Measurements from ENCODE around the gene WEE2. TPM values are rescaled to one million over a fixed set of nuclear protein-coding genes. Genes with fewer than 3 reads are reported as not detected.

WEE2 gene
- total RNA-seq, 1 donor from 2014 or later: not detected

DNA sequence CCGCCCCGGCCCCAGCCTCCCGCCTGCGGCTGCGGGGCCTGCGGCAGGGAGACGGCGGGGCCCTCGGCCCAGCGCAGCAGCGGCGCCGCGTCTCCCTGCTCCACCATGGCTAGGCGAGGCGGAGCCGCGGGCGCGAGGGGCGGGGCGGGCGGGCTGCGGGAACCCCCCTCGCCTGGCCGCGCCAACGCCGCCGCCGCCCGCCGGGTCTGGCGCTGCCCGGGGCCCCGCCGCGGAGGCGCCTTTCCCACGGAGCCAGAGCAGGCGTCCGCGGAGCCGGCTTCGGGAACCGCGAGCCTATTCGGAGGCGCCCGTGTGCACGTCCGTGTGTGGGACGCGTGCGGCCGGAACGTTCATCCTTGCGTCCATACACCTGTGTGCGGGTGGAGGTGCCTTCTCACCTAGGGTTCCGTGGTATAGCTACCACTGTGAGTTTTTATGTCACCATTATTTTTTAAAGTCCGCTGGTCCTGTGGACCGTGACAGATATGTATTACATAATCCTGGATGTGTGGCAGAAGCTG lies 6.0 kb upstream of the WEE2 start, which contains the start of gene DENND11:
DENND11 (minus strand) TSS at position 120 of the 521 bp plus-strand sequence; CDS start at position 107, 13 bp downstream.
- no peak for FAIRE-seq
- no peak for DNase-seq (ENCODE audit: low read depth)
- peak within 1 kb of the TSS; percentile 64 for H3K4me3 ChIP-seq (ENCODE audit: low read depth, low read length)
- no peaks in the 10 kb centered on the region for H3K27me3 ChIP-seq (ENCODE audit: control insufficient read depth, insufficient read depth, low read length)
- TF ChIP-seq, protein P1, sequence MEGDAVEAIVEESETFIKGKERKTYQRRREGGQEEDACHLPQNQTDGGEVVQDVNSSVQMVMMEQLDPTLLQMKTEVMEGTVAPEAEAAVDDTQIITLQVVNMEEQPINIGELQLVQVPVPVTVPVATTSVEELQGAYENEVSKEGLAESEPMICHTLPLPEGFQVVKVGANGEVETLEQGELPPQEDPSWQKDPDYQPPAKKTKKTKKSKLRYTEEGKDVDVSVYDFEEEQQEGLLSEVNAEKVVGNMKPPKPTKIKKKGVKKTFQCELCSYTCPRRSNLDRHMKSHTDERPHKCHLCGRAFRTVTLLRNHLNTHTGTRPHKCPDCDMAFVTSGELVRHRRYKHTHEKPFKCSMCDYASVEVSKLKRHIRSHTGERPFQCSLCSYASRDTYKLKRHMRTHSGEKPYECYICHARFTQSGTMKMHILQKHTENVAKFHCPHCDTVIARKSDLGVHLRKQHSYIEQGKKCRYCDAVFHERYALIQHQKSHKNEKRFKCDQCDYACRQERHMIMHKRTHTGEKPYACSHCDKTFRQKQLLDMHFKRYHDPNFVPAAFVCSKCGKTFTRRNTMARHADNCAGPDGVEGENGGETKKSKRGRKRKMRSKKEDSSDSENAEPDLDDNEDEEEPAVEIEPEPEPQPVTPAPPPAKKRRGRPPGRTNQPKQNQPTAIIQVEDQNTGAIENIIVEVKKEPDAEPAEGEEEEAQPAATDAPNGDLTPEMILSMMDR (IDR thresholded peaks at IDR 0.05; ENCODE audit: insufficient read depth, low read length, severe bottlenecking): no peak
- H3K36me3 ChIP-seq (ENCODE audit: control insufficient read depth, insufficient read depth, low read length): no peaks in the 10 kb centered on the region

DNA sequence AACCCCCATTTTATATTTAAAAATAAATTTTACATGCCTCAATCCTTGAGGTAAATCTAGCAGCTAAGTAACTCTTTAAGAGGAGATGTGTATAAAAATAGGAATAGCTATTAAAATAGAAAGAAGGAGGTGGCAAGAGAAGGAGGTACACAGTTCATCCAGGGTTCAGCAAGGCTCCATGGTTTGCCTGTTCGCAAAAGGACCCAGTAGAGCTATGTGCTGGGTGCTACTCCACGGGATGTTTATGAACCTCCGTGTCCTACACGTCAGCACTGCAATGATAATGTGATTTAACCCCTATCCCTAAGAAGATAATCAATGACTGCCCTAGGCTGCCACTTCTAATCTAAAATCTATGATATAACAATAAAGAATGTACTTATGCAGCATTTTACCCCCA lies 5.3 kb upstream of the WEE2 start:
- DNase-seq (ENCODE audit: low read depth): no peak
- Histone ChIP-seq H3K4me3 (ENCODE audit: low read depth, low read length) (no peak overlapping the region), H3K27me3 (ENCODE audit: control insufficient read depth, insufficient read depth, low read length) (no peaks in the 10 kb centered on the region), H3K36me3 (ENCODE audit: control insufficient read depth, insufficient read depth, low read length) (no peaks in the 10 kb centered on the region)
- TF ChIP-seq, protein P1 (IDR thresholded peaks at IDR 0.05; ENCODE audit: insufficient read depth, low read length, severe bottlenecking): no peak
- no peak for FAIRE-seq

DNA sequence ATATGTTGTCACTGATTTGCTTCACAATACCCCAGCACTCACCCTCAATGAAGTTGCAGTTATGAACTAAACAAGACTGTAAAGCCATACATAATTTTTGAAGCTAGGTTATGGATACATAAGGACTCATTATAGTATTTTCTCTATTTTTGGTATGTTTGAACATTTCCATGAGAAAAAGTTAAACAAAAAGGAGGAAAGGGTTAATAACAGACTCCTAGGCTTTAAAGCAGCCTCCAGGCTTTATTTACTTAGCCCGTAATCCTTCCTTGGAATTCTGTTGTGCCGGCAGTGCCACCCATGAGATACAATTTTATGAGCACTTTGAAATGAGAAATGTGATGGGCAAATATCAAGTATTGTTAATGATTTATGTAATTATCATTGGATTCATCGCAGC lies 4.0 kb upstream of the WEE2 start:
- H3K4me3 ChIP-seq (ENCODE audit: low read depth, low read length): no peak overlapping the region
- DNase-seq (ENCODE audit: low read depth) (no peak), FAIRE-seq (no peak)
- TF ChIP-seq, protein P1 (IDR thresholded peaks at IDR 0.05; ENCODE audit: insufficient read depth, low read length, severe bottlenecking): no peak
- no peaks in the 10 kb centered on the region for H3K27me3 ChIP-seq (ENCODE audit: control insufficient read depth, insufficient read depth, low read length)
- no peaks in the 10 kb centered on the region for H3K36me3 ChIP-seq (ENCODE audit: control insufficient read depth, insufficient read depth, low read length)

DNA sequence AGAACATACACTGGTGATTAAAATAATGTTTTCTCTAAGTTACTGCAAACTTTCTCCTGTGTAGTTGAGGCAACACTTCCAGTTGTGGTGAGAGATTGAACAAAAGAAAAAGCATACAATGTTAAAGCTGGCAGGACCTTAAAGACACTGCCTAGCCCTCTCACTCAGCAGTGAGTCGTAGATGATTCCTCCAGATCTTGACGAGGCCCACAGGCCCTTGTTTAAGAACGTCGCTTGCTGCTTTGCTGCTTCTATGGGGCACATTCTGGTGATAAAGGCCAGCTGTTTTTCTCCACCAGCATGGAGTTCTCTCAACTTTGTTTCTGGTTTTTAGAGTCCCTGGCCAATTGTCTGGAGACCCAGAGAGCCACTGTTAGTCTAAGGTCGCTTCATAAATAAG lies 3.4 kb upstream of the WEE2 start:
- Histone ChIP-seq H3K36me3 (ENCODE audit: control insufficient read depth, insufficient read depth, low read length) (no peaks in the 10 kb centered on the region), H3K4me3 (ENCODE audit: low read depth, low read length) (no peak overlapping the region), H3K27me3 (ENCODE audit: control insufficient read depth, insufficient read depth, low read length) (no peaks in the 10 kb centered on the region)
- TF ChIP-seq, protein P1 (IDR thresholded peaks at IDR 0.05; ENCODE audit: insufficient read depth, low read length, severe bottlenecking): no peak
- FAIRE-seq: no peak
- peak; percentile 68 for DNase-seq (ENCODE audit: low read depth)

DNA sequence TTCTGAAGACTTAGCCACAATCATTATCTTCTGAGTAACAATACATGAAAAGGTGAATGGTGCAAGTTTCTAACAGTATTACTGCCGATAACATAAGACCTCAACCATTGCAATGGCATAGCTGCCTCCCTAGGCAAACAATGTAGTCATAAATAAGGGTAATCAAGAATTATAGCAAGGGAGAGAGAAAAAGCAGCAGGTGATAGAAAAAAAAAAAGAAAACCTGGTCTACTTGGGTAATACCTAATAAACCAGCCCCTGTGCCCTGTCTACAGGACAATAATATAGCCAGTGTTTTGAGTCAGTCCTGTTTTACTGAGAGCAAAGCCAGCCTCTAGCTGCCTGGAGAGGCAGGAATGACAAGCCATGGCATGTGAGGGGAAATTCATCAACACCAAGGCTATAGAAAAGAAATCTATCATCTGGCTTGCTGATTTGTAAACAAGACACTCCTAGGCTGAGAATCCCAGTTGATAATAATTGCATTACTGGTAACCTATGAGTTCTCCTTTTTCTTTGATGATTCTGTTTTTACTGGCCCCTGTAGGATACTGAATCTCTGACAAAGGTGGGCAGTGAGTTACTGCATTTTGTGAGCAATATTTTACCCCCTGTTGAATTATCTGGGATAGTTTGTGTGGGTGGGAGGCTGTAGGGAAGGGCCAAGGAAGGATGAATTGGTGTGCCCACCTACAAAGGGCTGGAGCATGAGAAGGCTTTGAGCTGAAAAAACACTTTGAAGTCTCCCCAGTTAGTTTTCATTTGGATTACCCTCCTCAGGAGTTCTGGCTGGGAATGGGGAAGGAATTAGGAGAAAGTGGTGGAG lies 1.7 kb upstream of the WEE2 start:
- FAIRE-seq (peak; percentile 80), DNase-seq (ENCODE audit: low read depth) (peak; percentile 91)
- TF ChIP-seq, protein P1 (IDR thresholded peaks at IDR 0.05; ENCODE audit: insufficient read depth, low read length, severe bottlenecking): no peak
- H3K27me3 ChIP-seq (ENCODE audit: control insufficient read depth, insufficient read depth, low read length): no peaks in the 10 kb centered on the region
- no peak overlapping the region for H3K4me3 ChIP-seq (ENCODE audit: low read depth, low read length)
- no peaks in the 10 kb centered on the region for H3K36me3 ChIP-seq (ENCODE audit: control insufficient read depth, insufficient read depth, low read length)
